GM19240 (cell line): ENCODE results near the gene TBC1D7.

Experiments used
- DNase-seq: peaks from one replicate; pipeline ENCODE4 v3.0.0; 2011; ENCODE audit warnings: low spot score; ENCODE audit not compliant: insufficient read length

TBC1D7 gene

GRCh38 chr6:13294499-13295069 lies 33.8 kb downstream of the TBC1D7 start:
- DNase-seq = no peak

GRCh38 chr6:13292774-13293173 lies 35.6 kb downstream of the TBC1D7 start:
- no peak for DNase-seq

GRCh38 chr6:13290335-13290734 lies 38.0 kb downstream of the TBC1D7 start:
- DNase-seq = no peak

GRCh38 chr6:13289789-13290318 lies 38.5 kb downstream of the TBC1D7 start:
- DNase-seq = no peak

- no peak for DNase-seq
Observed at GRCh38 chr6:13288969-13289391, 39.4 kb downstream of the TBC1D7 start.

GRCh38 chr6:13288481-13288880 lies 39.9 kb downstream of the TBC1D7 start:
- no peak for DNase-seq

GRCh38 chr6:13287104-13287503 lies 41.2 kb downstream of the TBC1D7 start:
- DNase-seq = no peak

GRCh38 chr6:13286181-13286580 lies 42.2 kb downstream of the TBC1D7 start:
- no peak for DNase-seq

- DNase-seq = no peak
Observed at GRCh38 chr6:13285705-13286104, 42.6 kb downstream of the TBC1D7 start.

- DNase-seq = no peak
Observed at GRCh38 chr6:13284646-13285045, 43.7 kb downstream of the TBC1D7 start.

GRCh38 chr6:13283331-13283730 lies 45.0 kb downstream of the TBC1D7 start:
- no peak for DNase-seq

GRCh38 chr6:13282393-13283069 lies 45.8 kb downstream of the TBC1D7 start:
- no peak for DNase-seq

GRCh38 chr6:13281686-13282085 lies 46.7 kb downstream of the TBC1D7 start:
- no peak for DNase-seq

GRCh38 chr6:13280254-13280653 lies 48.1 kb downstream of the TBC1D7 start:
- DNase-seq = no peak

- no peak for DNase-seq
Observed at GRCh38 chr6:13278991-13279390, 49.3 kb downstream of the TBC1D7 start.

GRCh38 chr6:13278164-13278563 lies 50.2 kb downstream of the TBC1D7 start:
- no peak for DNase-seq

GRCh38 chr6:13277231-13277630 lies 51.1 kb downstream of the TBC1D7 start:
- DNase-seq = no peak

GRCh38 chr6:13275435-13275989 lies 52.8 kb downstream of the TBC1D7 start:
- DNase-seq = no peak

- DNase-seq = no peak
Observed at GRCh38 chr6:13274707-13275434, 53.5 kb downstream of the TBC1D7 start.

GRCh38 chr6:13273931-13274706 lies 54.2 kb downstream of the TBC1D7 start:
- DNase-seq = no peak

GRCh38 chr6:13273202-13273930 lies 55.0 kb downstream of the TBC1D7 start:
- DNase-seq = no peak
